Adrenal gland (tissue), 12 donors: ENCODE measurements around the gene TRMU. TPM values are rescaled to one million over a fixed set of nuclear protein-coding genes. Genes with fewer than 3 reads are reported as not detected.

Experiments used
- DNase-seq, 7 donors: peaks; one replicate each; pipeline ENCODE4 v3.0.0-alpha.2; 2019 to 2020
- H3K27ac ChIP-seq, 5 donors: fragments of 200-600 bp; sonication (generic) in 4 of 5; 1 replicate in 3 of 5; 2 replicates in 2 of 5; pipeline versions ENCODE4 v1.5.1 to v1.8.0; 2016 to 2020; ENCODE audit warnings: mild to moderate bottlenecking in 1 of 5
- H3K27me3 ChIP-seq: fragments of 200-600 bp; 2 replicates; pipeline ENCODE4 v1.8.0; 2021
- H3K36me3 ChIP-seq, 2 donors: fragments of 200-600 bp; replicated peaks in 1 of 2; 1 replicate in 1 of 2; 2 replicates in 1 of 2; pipeline versions ENCODE4 v1.5.1 to v1.8.0; 2018 to 2022
- H3K4me1 ChIP-seq, 2 donors: fragments of 200-600 bp; replicated peaks in 1 of 2; 1 replicate in 1 of 2; 2 replicates in 1 of 2; pipeline versions ENCODE4 v1.5.1 to v1.8.0; 2018 to 2021
- H3K4me3 ChIP-seq, 4 donors: fragments of 200-600 bp; sonication (generic) in 3 of 4; one replicate each; pipeline ENCODE4 v1.5.1; 2016 to 2018
- H3K9me3 ChIP-seq, 3 donors: fragments of 200-600 bp; sonication (generic) in 1 of 3; replicated peaks in 1 of 3; 1 replicate in 2 of 3; 2 replicates in 1 of 3; pipeline versions ENCODE4 v1.5.1 to v1.8.0; 2016 to 2021
- CTCF ChIP-seq, 6 experiments: fragments of 450-650 bp in 4 of 6; fragments of 200-600 bp in 2 of 6; sonication (generic) in 1 of 6; IDR thresholded peaks; 1 replicate in 5 of 6; 2 replicates in 1 of 6; pipeline versions ENCODE4 v1.5.1 to v1.8.0; 2016 to 2021; ENCODE audit warnings: antibody characterized with exemption in 6 of 6, mild to moderate bottlenecking in 2 of 6, moderate library complexity in 1 of 6
- POLR2A ChIP-seq, 2 donors: fragments of 450-650 bp; IDR thresholded peaks; one replicate each; pipeline ENCODE4 v1.6.1; 2017; ENCODE audit warnings: antibody characterized with exemption in 2 of 2, mild to moderate bottlenecking in 2 of 2, moderate library complexity in 1 of 2
- WGBS, 4 donors: extraction: QIAGEN DNeasy Blood & Tissue Kit in 2 of 4; methylation state at CpG; one replicate each; pipeline versions ENCODE4 v1.1.5 to v1.1.7; 2013 to 2017; 5-methylcytosine and 5-hydroxymethylcytosine counted together
- intact Hi-C, 2 donors: fragments of 100-400 bp; cut with DNase I; formaldehyde crosslinking; loops; one replicate each; pipeline versions ENCODE4 v1.14.1 to v1.15.0; 2022 to 2023
- polyA plus RNA-seq, 3 donors: library from polyadenylated mRNA; stranded (reverse); fragments of 200-250 nt in 2 of 3; fragments of 350-450 nt in 1 of 3; fragmentation: Illumina TruSeq in 1 of 3; extraction: RNeasy Lipid Tissue Mini Kit (QIAGEN cat#74804) in 1 of 3; gene quantifications; one replicate each; pipeline ENCODE4 v1.2.3, GENCODE V29; 2013 to 2014
- total RNA-seq, 9 donors: library from RNA; depleted of rRNA in 4 of 9; stranded (reverse); fragments of >200 nt in 4 of 9; fragments of 120-200 nt in 1 of 9; fragmentation: NEBNext Ultra II Directional in 1 of 9; extraction: Animal tissue kit (Norgen Biotek cat#: 25700) in 1 of 9; gene quantifications; one replicate each; pipeline versions ENCODE4 v1.1.0 to v1.2.4, GENCODE V29; 2013 to 2023
- donor health status: healthy with polysubstance abuse.
- donor health status: Bipolar disorder and iron deficiency.
- donor health status: DM: yes; HTN: yes; CAD: no.
- donor health status: DM: no; HTN: no; CAD: no.
- donor health status: DM: no; HTN: no; CAD: no.
- donor health status: DM: yes; HTN: yes; CAD: no.

TRMU gene
- total and polyA plus RNA-seq, 12 donors = 20.2 to 107 (median 36.5) TPM

- no peaks in the 10 kb centered on the region for H3K4me1 ChIP-seq
- H3K27me3 ChIP-seq = peaks cover 5% of the 10 kb centered on the region
- H3K27ac ChIP-seq = no peak overlapping the region
- DNase-seq = no peak
- no peaks in the 10 kb centered on the region for H3K36me3 ChIP-seq
- intact Hi-C loops = loop anchor here (2.0 to 5.0 kb wide), 2 partner anchors 167 to 173 kb away; partner anchors contain the start of gene CELSR1 (in 1 of the 2)
- TF ChIP-seq CTCF (IDR thresholded peaks at IDR 0.05) (no peak), POLR2A (IDR thresholded peaks at IDR 0.05) (no peak)
- 86 to 88% (median 87%) methylated on average over 20 to 25 of the region's 25 CpGs for WGBS, 4 donors
- no peak overlapping the region for H3K4me3 ChIP-seq
- no peaks in the 10 kb centered on the region for H3K9me3 ChIP-seq
Observed at GRCh38 chr22:46369716-46370583, 34.4 kb downstream of the TRMU start.

- Histone ChIP-seq H3K27me3 (peaks cover 5% of the 10 kb centered on the region), H3K4me1 (no peaks in the 10 kb centered on the region), H3K36me3 (no peaks in the 10 kb centered on the region), H3K27ac (no peak overlapping the region), H3K9me3 (peaks cover 0 to under 1% (median 0%) of the 10 kb centered on the region in 3 donors), H3K4me3 (no peak overlapping the region)
- intact Hi-C loops = no loop called here
- TF ChIP-seq POLR2A (IDR thresholded peaks at IDR 0.05) = no peak
- no peak for TF ChIP-seq CTCF (IDR thresholded peaks at IDR 0.05)
- 79 to 84% (median 82%) methylated on average over 14 to 15 of the region's 15 CpGs for WGBS, 4 donors
- DNase-seq = no peak
Observed at GRCh38 chr22:46370584-46371291, 35.2 kb downstream of the TRMU start.

GRCh38 chr22:46371623-46372226 lies 36.2 kb downstream of the TRMU start:
- no peaks in the 10 kb centered on the region for H3K4me1 ChIP-seq
- no peaks in the 10 kb centered on the region for H3K36me3 ChIP-seq
- no peak overlapping the region for H3K4me3 ChIP-seq
- no peak for TF ChIP-seq POLR2A (IDR thresholded peaks at IDR 0.05)
- no peak for TF ChIP-seq CTCF (IDR thresholded peaks at IDR 0.05)
- peaks cover 3% of the 10 kb centered on the region for H3K27me3 ChIP-seq
- DNase-seq = no peak
- H3K27ac ChIP-seq = no peak overlapping the region
- WGBS, 4 donors = 76 to 87% (median 81%) methylated on average over 2 of the region's 2 CpGs
- intact Hi-C loops = no loop called here
- peaks cover 0 to 7% (median 0%) of the 10 kb centered on the region in 3 donors for H3K9me3 ChIP-seq

- intact Hi-C loops = no loop called here
- Histone ChIP-seq H3K27ac (no peak overlapping the region), H3K36me3 (no peaks in the 10 kb centered on the region), H3K4me1 (peaks cover under 1 to 6% of the 10 kb centered on the region in 2 donors), H3K9me3 (peaks cover 0 to 7% (median 0%) of the 10 kb centered on the region in 3 donors), H3K4me3 (no peak overlapping the region), H3K27me3 (no peaks in the 10 kb centered on the region)
- DNase-seq = no peak
- WGBS, 4 donors = 86 to 96% (median 89%) methylated on average over 16 to 18 of the region's 18 CpGs
- TF ChIP-seq CTCF (IDR thresholded peaks at IDR 0.05) (no peak), POLR2A (IDR thresholded peaks at IDR 0.05) (no peak)
Observed at GRCh38 chr22:46372686-46373085, 37.2 kb downstream of the TRMU start.
